Stimulated activated naive CD4-positive, alpha-beta T cell treated with Interleukin-2 at 50 U/mL for 16 hours (primary cell): ENCODE measurements around the gene VAT1L.

Source experiments
- DNase-seq: peaks from one replicate; lab custom pipeline; 2025; lab: John Stamatoyannopoulos, UW

The VAT1L gene

GRCh38 chr16:77993111-77993985, 205.0 kb downstream of the VAT1L start:
- no peak for DNase-seq

GRCh38 chr16:77995843-77996455, 207.6 kb downstream of the VAT1L start:
- DNase-seq: no peak

- DNase-seq: no peak
Observed at GRCh38 chr16:77998350-77999023, 210.1 kb downstream of the VAT1L start.

GRCh38 chr16:78001451-78002025, 213.2 kb downstream of the VAT1L start:
- no peak for DNase-seq

- peak; percentile 45 for DNase-seq
Observed at GRCh38 chr16:78002915-78003538, 214.7 kb downstream of the VAT1L start.

GRCh38 chr16:78004517-78004916, 216.2 kb downstream of the VAT1L start:
- DNase-seq: no peak

- DNase-seq: no peak
Observed at GRCh38 chr16:78005881-78006280, 217.5 kb downstream of the VAT1L start.

GRCh38 chr16:78007121-78007520, 218.8 kb downstream of the VAT1L start:
- DNase-seq: no peak

- DNase-seq: no peak
Observed at GRCh38 chr16:78022347-78023060, 234.1 kb downstream of the VAT1L start, which contains the start of gene CLEC3A. Gene CLEC3A (plus strand): TSS chr16:78022548. CDS start chr16:78022627, 79 bp downstream.

GRCh38 chr16:78024159-78024558, 235.8 kb downstream of the VAT1L start:
- DNase-seq: no peak

GRCh38 chr16:78025631-78026030, 237.3 kb downstream of the VAT1L start:
- DNase-seq: no peak

- DNase-seq: no peak
Observed at GRCh38 chr16:78028018-78028417, 239.7 kb downstream of the VAT1L start.
